HG02798 (cell line): Measurements from ENCODE around the gene TGFBR3.

Source experiments
- ATAC-seq: cut with Tn5 transposase; IDR thresholded peaks from one replicate; pipeline ENCODE4 v1.9.1; 2021; ENCODE audit warnings: mild to moderate bottlenecking; ENCODE audit not compliant: unreplicated experiment, poor library complexity

TGFBR3 gene

GRCh38 chr1:91805311-91805801 lies 80.6 kb downstream of the TGFBR3 start:
- no peak for ATAC-seq

- peak; percentile 16 for ATAC-seq
These were observed 81.4 kb downstream of the TGFBR3 start for GRCh38 chr1:91804546-91805023.

GRCh38 chr1:91803847-91804545 lies 82.0 kb downstream of the TGFBR3 start:
- peak; percentile 80 for ATAC-seq

DNA sequence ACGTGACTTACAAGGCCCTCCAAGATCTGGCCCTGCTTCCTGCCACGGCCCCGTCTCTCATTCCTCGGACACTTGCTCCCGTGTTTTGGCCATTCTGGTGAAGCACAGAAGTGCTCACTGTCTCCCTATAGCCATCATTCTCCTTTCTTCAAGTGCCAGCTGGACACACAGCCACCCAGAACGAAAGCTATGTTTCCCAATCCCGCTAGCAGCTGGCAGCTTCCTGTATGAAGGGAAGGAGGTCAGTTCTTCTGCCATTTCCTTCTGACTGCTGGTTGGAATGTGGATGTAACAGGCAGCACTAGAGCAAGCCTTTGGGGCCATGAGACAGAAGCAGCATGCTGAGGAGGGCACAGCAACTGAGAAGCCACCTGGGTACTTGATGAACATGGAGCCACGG lies 82.8 kb downstream of the TGFBR3 start:
- no peak for ATAC-seq

- no peak for ATAC-seq
These were observed 84.3 kb downstream of the TGFBR3 start for GRCh38 chr1:91801496-91802115.

DNA sequence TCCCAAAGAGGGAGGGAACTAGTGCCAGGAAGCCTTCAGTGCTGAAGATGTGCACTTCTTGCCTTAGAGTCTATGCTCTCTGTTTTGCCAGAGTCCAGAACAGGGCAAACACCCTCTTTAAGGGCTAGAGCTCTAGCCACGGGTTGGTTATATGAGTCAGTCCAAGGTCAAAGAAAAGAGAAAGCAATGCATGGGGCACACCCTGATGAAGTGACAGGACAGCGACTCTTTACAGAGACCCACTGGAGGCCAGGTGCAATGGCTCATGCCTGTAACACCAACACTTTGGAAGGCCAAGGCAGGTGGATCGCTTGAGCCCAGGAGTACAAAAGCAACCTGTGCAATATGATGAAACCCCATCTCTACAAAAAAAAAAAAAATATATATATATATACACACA lies 86.1 kb downstream of the TGFBR3 start:
- ATAC-seq, result no peak

- no peak for ATAC-seq
These were observed 86.8 kb downstream of the TGFBR3 start for GRCh38 chr1:91799159-91799558.

DNA sequence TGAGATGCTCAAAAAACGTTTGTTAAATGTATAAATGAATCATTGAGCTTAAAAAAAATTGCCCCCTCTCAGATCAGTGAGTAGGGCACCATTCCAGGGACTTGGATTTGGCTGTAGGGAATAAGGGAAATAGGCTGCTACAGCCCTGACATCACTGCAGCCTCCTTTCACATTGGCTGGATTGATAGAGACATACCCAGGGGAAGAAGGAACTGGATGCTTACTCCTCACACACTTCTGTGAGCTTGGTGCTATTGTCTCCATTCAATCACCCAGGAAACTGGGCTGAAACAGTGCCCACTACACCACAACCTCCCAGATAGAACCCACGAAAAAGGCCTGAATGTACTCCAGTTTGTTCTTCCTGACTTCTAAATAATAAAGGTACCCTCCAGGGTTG lies 87.2 kb downstream of the TGFBR3 start:
- no peak for ATAC-seq

DNA sequence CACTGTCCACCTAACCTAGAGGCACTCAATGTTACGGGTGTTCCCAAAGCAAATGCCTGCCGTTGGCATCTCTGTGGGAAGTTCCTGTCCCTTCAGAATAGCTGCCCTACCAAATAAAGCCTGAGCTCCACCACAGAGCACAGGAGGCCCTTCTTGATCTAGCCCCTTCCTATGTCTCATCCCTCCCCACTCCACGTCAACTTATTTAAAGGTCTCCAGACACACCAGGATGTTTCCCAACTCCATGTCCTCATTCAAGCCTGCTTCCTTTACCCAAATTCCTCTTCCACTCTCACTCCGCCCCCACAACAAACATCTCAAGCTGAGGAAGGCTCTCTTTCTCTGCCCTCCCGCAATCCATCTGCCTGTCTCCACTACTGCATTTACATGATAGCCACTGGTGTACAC lies 87.7 kb downstream of the TGFBR3 start:
- ATAC-seq, result no peak

GRCh38 chr1:91797164-91797563 lies 88.8 kb downstream of the TGFBR3 start:
- no peak for ATAC-seq

- no peak for ATAC-seq
These were observed 89.6 kb downstream of the TGFBR3 start for GRCh38 chr1:91796390-91796654.

GRCh38 chr1:91795591-91796389 lies 90.2 kb downstream of the TGFBR3 start:
- no peak for ATAC-seq

DNA sequence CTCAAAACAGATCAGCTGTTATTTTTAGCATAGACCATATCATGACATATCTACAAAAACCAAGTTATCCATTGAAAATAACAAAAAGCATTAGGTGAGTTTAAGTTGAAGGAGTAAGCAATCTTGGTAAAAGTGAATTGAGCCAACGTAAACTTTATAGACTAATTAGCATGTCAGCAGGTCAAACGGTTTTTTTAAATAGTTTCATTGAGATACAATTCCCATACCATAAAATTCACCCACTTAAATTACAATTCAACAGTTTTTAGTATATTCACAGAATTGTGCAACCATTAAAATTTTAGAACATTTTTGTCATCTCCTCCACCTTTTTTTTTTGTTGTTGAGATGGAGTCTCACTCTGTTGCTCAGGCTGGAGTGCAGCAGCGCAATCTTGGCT lies 92.1 kb downstream of the TGFBR3 start:
- no peak for ATAC-seq

GRCh38 chr1:91793189-91793588 lies 92.8 kb downstream of the TGFBR3 start:
- no peak for ATAC-seq

DNA sequence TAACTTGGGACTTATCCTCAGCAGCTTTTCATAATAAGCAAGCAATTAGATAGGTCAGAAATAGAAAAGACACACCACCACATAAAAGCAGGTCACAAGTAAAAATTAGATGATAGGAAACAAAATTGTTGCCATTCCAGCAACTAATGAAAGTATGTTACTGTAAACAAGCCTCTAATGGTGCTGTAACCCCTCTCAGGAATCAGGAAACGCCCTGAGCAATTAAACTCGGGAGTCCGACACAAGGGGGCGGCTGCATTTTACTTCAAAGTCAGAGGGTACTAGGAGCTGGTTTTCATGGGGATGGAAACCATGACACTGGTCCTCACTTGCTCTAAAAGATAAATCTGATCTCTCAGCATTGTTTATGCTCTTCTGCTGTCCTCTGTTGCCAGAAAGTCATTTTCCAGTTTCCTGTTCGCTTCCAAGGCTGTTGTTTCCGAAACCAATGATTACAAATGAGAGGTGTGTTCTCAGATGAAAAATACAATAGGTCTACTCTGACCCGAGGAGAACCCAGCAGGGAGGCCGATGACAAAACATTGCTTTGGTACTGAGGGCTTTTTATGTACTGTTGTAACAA lies 93.4 kb downstream of the TGFBR3 start:
- ATAC-seq, result no peak

DNA sequence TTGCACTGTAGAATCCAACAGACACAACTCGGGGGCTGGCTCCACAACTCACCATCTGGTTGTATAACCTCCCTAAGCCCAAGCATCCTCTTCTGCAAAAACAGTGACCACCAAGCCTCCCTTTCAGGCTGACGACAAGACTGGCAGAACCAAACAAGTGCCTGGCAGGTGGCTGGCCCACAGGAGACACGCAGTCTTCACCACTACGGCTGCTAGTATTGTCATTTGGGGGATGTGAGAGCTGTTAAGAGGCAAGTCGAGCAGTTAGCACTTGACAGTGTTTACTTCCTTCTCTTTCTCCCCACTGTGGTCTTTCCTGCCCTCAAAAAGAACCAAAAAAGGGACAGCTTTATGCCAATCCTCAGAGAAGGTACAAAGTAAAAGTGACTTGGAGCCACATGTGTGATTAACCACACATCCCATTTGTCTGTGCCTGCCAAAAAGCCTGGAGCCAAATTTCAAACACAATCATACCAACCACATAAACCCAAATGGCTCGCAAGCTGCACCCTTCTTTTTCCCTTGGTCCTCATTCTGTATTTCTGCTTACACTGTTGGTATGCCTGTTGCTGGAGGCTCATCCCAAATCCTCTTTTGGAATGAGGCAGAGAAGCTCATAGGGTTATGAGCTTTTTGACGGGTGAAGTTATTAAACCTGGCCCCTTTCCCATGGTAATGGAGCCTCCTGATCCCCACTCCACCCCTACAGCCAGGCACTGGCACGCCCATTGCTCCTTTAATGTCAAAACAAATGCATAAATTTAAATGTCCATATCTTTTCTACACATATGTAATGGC lies 94.1 kb downstream of the TGFBR3 start:
- ATAC-seq, result no peak

GRCh38 chr1:91791103-91791502 lies 94.8 kb downstream of the TGFBR3 start:
- no peak for ATAC-seq

DNA sequence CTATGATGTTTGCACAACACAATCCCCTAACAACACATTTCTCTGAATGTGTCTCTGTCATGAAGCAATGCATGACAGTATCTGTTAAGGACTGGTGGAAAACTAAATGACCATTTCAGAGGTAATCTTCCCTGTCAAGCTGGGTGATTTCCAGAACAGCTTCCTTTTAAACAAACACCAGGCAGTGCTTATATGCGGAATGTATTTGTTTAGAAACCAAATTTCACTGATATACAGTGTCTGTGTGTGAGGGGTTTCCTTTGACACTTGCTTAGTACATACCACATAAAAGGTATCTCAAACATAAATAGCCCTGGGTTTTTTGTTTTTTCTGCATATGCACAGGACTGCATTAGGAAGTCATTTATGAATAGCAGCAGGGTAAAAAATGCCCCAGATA lies 95.6 kb downstream of the TGFBR3 start:
- no peak for ATAC-seq

DNA sequence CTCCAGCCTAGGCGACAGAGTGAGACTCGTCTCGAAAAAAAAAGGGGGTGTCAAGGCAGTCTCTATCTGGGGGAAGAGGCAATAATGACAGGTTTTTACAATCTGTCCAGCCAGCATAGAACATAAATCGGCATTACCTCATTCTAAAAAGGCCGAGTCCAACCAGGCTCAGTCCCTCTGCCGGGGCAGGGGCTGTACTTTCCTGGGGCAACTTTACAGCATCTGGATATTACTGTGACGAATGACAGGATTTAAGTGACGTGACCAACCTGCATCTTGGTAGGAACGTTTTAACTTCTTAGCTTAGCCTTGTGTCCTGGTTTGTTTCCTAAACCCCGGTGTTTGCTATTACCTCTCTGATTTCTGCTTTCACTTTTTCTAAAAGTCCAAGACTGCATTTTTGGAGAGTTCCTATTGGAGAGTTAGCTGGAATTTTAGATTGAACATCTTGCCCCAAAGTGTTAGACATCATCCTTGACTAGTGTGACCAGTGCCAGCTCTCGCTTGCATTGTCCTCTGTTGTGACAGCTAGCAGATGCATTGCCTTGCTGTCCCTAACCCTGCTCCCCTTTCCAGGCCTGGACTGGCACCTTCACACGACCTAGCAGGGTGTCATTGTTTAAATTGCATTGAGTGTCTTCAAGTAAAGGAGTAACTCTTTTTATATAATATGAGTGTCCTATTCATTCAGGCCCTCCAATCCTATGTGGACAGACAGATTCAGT lies 96.5 kb downstream of the TGFBR3 start:
- no peak for ATAC-seq

- no peak for ATAC-seq
These were observed 98.0 kb downstream of the TGFBR3 start for GRCh38 chr1:91787919-91788318.
